Fibroblast of the aortic adventitia (primary cell): ENCODE measurements around the gene ADGRF5. TPM values are rescaled to one million over a fixed set of nuclear protein-coding genes. Genes with fewer than 3 reads are reported as not detected.

Source experiments
- DNase-seq: peaks from one replicate; pipeline ENCODE4 v3.0.0-alpha.2; 2010; ENCODE audit warnings: low read depth
- H3K4me3 ChIP-seq: 2 replicates; pipeline ENCODE4 v1.5.1; 2011; ENCODE audit warnings: low read depth, mild to moderate bottlenecking, control low read depth, low read length, moderate library complexity
- total RNA-seq: library from RNA; depleted of rRNA; stranded (reverse); fragments of >200 nt; gene quantifications from 2 replicates; pipeline ENCODE4 v1.2.3, GENCODE V29; 2012; ENCODE audit warnings: low replicate concordance
- TF ChIP-seq, protein P1 (sequence below): IDR thresholded peaks from 2 replicates; pipeline ENCODE4 v1.5.1; 2011; ENCODE audit warnings: mild to moderate bottlenecking, low read length, control low read depth, inconsistent platforms; ENCODE audit not compliant: insufficient read depth

The ADGRF5 gene
- total RNA-seq, 1 donor: under 0.01 TPM

DNA sequence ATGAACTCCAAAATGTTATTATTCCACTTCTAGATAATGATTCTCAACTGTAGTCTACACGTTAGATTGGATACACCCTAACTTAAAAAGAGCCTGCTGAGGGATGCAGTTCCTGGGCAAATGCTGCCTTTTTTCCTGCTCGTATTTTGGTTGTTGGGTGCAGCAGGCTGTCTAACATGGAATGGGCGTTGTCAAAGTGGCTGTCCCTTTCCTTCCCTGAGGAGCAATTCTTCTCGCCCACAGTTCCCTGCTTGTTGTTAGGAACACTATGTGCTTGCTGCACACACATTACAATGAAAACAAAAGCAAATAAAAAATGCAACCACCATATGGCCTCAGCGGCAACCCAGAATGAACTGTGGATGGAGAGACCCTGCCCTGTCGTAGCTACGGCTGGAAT lies 1.7 kb upstream of the ADGRF5 start:
- DNase-seq: no peak
- H3K4me3 ChIP-seq: no peak overlapping the region
- TF ChIP-seq, protein P1, sequence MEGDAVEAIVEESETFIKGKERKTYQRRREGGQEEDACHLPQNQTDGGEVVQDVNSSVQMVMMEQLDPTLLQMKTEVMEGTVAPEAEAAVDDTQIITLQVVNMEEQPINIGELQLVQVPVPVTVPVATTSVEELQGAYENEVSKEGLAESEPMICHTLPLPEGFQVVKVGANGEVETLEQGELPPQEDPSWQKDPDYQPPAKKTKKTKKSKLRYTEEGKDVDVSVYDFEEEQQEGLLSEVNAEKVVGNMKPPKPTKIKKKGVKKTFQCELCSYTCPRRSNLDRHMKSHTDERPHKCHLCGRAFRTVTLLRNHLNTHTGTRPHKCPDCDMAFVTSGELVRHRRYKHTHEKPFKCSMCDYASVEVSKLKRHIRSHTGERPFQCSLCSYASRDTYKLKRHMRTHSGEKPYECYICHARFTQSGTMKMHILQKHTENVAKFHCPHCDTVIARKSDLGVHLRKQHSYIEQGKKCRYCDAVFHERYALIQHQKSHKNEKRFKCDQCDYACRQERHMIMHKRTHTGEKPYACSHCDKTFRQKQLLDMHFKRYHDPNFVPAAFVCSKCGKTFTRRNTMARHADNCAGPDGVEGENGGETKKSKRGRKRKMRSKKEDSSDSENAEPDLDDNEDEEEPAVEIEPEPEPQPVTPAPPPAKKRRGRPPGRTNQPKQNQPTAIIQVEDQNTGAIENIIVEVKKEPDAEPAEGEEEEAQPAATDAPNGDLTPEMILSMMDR: no peak

DNA sequence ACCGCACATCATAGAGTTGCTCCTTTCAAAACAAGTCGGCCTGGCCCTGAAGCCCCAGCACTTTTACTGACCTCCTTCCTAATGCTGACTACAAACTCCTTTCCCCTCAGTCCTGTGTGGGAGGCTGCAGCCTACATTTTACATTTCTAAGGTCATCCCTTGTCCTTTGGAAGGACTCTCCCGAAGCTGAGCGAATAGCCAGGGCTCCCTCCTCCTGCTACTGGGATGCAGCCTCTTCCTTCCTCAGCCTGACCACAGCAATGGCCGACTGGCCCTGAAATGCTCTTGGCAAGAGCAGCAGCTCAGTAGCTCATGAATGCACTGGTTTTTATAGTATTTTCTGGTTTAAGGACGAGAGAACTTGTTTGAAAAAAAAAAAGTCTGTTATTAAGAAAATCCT lies 679 bp downstream of the ADGRF5 start:
- H3K4me3 ChIP-seq: no peak overlapping the region
- no peak for DNase-seq
- TF ChIP-seq, protein P1: no peak

DNA sequence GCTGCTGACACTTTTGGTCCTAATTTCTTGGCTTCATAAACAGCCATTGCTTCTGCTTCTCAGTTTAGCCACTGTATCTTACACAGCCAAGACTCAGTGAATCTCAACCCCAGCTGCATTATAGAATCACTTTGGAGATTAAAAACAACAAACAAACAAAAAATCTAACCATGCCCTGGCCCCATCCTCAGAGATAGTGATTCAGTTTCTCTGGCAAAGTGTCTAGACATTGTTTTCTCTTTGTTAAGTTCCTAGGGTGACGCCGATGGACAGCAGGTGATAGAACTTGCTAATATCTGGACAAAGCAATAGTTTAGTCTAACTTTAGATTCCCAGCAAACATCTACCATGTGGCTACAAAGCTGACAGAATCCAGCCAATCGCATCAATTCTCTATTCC lies 2.9 kb downstream of the ADGRF5 start:
- TF ChIP-seq, protein P1: no peak
- DNase-seq: no peak
- H3K4me3 ChIP-seq: no peak overlapping the region

DNA sequence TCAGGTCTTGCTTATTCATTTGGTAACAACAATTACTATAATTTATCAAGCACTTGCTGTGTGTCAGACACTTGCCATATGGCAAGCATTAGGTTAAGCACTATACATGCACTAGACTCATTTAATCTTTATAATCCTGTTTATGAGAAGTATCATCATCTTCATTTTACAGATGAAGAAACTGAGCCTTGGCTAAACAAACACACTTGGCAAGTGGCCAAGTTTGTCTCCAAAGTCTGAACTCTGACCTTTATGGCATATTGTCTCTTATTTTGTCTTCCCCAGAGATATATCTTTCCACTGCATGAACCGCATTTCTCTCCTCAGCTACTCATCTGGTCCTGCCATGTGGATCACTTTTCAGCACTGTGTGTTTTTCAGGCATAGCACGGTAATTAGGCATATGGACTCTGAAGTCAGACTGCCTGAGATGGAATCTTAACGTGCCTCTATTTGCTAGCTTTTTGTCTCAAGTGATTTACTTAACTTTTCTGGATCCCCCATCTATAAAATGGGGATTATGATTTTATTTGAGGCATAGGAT lies 4.7 kb downstream of the ADGRF5 start:
- DNase-seq: no peak
- TF ChIP-seq, protein P1: no peak

DNA sequence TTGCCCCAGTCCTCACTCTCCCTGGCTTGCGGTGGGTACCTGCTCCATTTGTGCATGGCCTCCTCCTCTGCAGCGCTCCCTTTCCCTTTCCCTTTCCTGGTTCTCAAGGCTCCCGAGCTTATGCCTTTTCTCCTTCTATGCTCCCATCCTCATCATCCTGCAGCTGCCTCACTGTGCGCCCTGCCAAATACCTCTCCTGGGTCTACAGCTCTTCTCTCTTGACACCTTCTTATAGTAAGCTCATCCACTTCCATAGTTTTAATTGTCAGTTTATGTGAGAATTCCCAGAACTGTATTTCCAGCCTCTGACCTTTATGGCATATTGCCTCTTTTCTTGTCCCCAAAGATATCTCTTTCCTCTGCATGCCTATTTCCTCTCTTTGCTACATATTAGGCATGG lies 5.9 kb downstream of the ADGRF5 start:
- DNase-seq: no peak
- H3K4me3 ChIP-seq: no peak overlapping the region
- TF ChIP-seq, protein P1: no peak

More for the DNA sequence above, 4.7 kb downstream of the ADGRF5 start:
- no peak overlapping the region for H3K4me3 ChIP-seq

DNA sequence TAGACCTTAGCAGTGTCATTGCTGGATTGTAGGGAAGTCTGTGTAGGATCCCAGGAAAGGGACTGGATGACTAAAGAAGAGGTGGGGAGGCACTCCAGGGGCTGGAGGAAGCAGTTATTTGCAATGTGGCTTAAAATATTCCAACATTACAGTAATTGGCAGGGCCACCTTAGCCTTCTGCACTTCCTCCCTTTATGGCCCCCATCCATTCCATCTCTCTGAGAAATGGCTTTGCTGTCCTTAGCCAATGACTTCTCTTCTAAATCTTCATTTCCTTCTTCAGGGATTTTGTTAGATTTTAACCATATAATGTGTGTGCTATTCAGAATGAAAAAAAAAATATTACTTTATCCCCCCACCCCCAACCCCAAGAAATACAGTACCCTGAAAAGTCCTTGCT lies 6.4 kb downstream of the ADGRF5 start:
- TF ChIP-seq, protein P1: no peak
- no peak for DNase-seq
- no peak overlapping the region for H3K4me3 ChIP-seq

DNA sequence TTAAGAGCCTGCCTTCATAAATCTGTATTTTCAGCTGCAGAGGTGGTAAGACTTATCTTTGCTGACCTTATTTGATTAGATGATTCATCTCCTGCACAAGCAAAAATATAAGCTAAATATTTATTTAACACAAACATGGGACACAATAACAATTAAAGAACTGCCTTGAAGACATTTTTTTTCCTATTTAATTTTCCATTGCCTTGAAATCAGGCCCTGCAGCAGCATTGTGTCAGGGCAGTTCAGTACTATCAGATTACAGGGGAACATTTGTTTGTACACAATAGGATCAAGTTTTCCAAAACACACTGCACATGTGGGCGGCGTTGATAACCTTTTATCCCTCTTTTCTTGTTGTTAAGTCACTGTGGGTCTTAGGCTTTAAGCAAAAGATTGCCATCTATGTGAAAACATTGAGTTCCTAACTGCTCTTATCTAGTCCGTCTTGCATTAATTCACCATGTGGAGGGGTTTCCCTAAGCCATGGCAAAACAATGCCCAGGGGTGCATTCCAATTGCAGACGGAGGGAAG lies 7.4 kb downstream of the ADGRF5 start:
- H3K4me3 ChIP-seq: no peak overlapping the region
- TF ChIP-seq, protein P1: no peak
- no peak for DNase-seq
